Neural progenitor cell (in vitro differentiated cells): ENCODE results near the gene DIAPH2. TPM values are rescaled to one million over a fixed set of nuclear protein-coding genes. Genes with fewer than 3 reads are reported as not detected.

ENCODE experiments used
- DNase-seq: peaks from one replicate; pipeline ENCODE4 v3.0.0-alpha.2; 2016; ENCODE audit warnings: low spot score
- H2AFZ ChIP-seq: fragments of 200-600 bp; sonication (generic); replicated peaks from 2 replicates; pipeline ENCODE4 v1.6.1; 2016; ENCODE audit warnings: antibody characterized with exemption
- H3F3A ChIP-seq: fragments of 200-600 bp; sonication (generic); 2 replicates; pipeline ENCODE4 v1.6.1; 2016; ENCODE audit warnings: antibody characterized with exemption, low read depth
- H3K27ac ChIP-seq: fragments of 200-600 bp; sonication (generic); 2 replicates; pipeline ENCODE4 v1.5.1; 2016; ENCODE audit warnings: mild to moderate bottlenecking
- H3K27me3 ChIP-seq: fragments of 200-600 bp; sonication (generic); 2 replicates; pipeline ENCODE4 v1.6.1; 2016; ENCODE audit warnings: mild to moderate bottlenecking, moderate library complexity
- H3K36me3 ChIP-seq: fragments of 200-600 bp; sonication (generic); 2 replicates; pipeline ENCODE4 v1.5.1; 2016
- H3K4me1 ChIP-seq: fragments of 200-600 bp; sonication (generic); 2 replicates; pipeline ENCODE4 v1.6.1; 2016; ENCODE audit warnings: mixed run types
- H3K4me2 ChIP-seq: fragments of 200-600 bp; sonication (generic); 2 replicates; pipeline ENCODE4 v1.6.1; 2016
- H3K4me3 ChIP-seq: fragments of 200-600 bp; sonication (generic); 2 replicates; pipeline ENCODE4 v1.5.1; 2016
- H3K79me2 ChIP-seq: fragments of 200-600 bp; sonication (generic); 2 replicates; pipeline ENCODE4 v1.6.1; 2016; ENCODE audit warnings: low read depth
- H3K9ac ChIP-seq: fragments of 200-600 bp; sonication (generic); 2 replicates; pipeline ENCODE4 v1.6.1; 2016
- H3K9me3 ChIP-seq: fragments of 200-600 bp; sonication (generic); 2 replicates; pipeline ENCODE4 v1.5.1; 2016; ENCODE audit warnings: low read depth
- H4K20me1 ChIP-seq: fragments of 200-600 bp; sonication (generic); 2 replicates; pipeline ENCODE4 v1.6.1; 2016; ENCODE audit warnings: low read depth
- H3K27ac Mint-ChIP-seq: 3 replicates; pipeline ENCODE4 v1.8.0; 2021; ENCODE audit warnings: mixed read lengths
- H3K27me3 Mint-ChIP-seq: 2 replicates; pipeline ENCODE4 v1.8.0; 2022; ENCODE audit warnings: low read depth, mild to moderate bottlenecking, inconsistent platforms, moderate library complexity, mixed read lengths; ENCODE audit not compliant: insufficient read depth
- H3K36me3 Mint-ChIP-seq: 3 replicates; pipeline ENCODE4 v1.8.0; 2021; ENCODE audit warnings: mixed read lengths
- H3K4me1 Mint-ChIP-seq: 3 replicates; pipeline ENCODE4 v1.8.0; 2021; ENCODE audit warnings: mixed read lengths
- H3K4me3 Mint-ChIP-seq: 3 replicates; pipeline ENCODE4 v1.8.0; 2021; ENCODE audit warnings: mild to moderate bottlenecking, moderate library complexity, mixed read lengths
- H3K9me3 Mint-ChIP-seq: 3 replicates; pipeline ENCODE4 v1.8.0; 2020; ENCODE audit warnings: mixed read lengths
- EZH2 ChIP-seq: fragments of 200-600 bp; sonication (generic); IDR thresholded peaks from 2 replicates; pipeline ENCODE4 v1.6.1; 2017; ENCODE audit warnings: antibody characterized with exemption, mild to moderate bottlenecking, moderate library complexity
- EZH2phosphoT487 ChIP-seq: fragments of 200-600 bp; sonication (generic); IDR thresholded peaks from 2 replicates; pipeline ENCODE4 v1.6.1; 2017; ENCODE audit warnings: antibody characterized with exemption
- total RNA-seq: library from RNA; depleted of rRNA; stranded (reverse); fragments of >200 nt; gene quantifications from 2 replicates; pipeline ENCODE4 v1.2.3, GENCODE V29; 2015; ENCODE audit warnings: low replicate concordance
- TF ChIP-seq, protein P1 (sequence below): fragments of 200-600 bp; sonication (generic); IDR thresholded peaks from 2 replicates; pipeline ENCODE4 v1.5.1; 2017; ENCODE audit warnings: antibody characterized with exemption, mild to moderate bottlenecking

DIAPH2 gene
- total RNA-seq, 1 donor from 2014 or later = 24.0 TPM

DNA sequence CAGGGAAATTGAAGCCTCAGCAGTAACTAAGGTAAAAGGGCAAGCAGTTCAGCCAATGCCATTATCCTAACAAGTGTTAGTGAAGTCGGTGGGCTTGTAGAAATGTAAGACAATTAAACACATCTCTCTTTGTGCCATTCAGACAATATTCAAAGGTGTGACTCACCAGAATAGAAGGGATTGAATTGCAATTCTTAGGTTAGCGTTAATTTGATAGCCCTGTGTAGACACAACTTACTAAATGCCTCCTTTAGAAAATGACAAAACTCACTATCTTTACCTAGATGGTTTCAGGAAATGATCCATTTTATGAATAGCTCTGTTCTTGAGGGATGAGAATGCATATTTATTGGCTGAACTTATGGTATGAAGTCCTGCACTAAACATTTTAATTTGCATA, 234.2 kb downstream of the DIAPH2 start:
- H3K36me3 ChIP-seq = no peaks in the 10 kb centered on the region
- no peak overlapping the region for H3K4me3 Mint-ChIP-seq
- H3F3A ChIP-seq = no peaks in the 10 kb centered on the region
- TF ChIP-seq EZH2 = no peak
- TF ChIP-seq, protein P1, sequence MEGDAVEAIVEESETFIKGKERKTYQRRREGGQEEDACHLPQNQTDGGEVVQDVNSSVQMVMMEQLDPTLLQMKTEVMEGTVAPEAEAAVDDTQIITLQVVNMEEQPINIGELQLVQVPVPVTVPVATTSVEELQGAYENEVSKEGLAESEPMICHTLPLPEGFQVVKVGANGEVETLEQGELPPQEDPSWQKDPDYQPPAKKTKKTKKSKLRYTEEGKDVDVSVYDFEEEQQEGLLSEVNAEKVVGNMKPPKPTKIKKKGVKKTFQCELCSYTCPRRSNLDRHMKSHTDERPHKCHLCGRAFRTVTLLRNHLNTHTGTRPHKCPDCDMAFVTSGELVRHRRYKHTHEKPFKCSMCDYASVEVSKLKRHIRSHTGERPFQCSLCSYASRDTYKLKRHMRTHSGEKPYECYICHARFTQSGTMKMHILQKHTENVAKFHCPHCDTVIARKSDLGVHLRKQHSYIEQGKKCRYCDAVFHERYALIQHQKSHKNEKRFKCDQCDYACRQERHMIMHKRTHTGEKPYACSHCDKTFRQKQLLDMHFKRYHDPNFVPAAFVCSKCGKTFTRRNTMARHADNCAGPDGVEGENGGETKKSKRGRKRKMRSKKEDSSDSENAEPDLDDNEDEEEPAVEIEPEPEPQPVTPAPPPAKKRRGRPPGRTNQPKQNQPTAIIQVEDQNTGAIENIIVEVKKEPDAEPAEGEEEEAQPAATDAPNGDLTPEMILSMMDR = no peak
- TF ChIP-seq EZH2phosphoT487 = no peak
- no peaks in the 10 kb centered on the region for H3K27me3 ChIP-seq
- H3K4me1 ChIP-seq = peaks cover 9% of the 10 kb centered on the region
- no peaks in the 10 kb centered on the region for H3K9me3 Mint-ChIP-seq
- DNase-seq = no peak
- H3K9me3 ChIP-seq = no peaks in the 10 kb centered on the region
- H3K4me1 Mint-ChIP-seq = no peaks in the 10 kb centered on the region
- no peak overlapping the region for H3K27ac Mint-ChIP-seq
- H3K4me2 ChIP-seq = no peak overlapping the region
- no peaks in the 10 kb centered on the region for H3K27me3 Mint-ChIP-seq
- H3K36me3 Mint-ChIP-seq = no peaks in the 10 kb centered on the region
- H3K79me2 ChIP-seq = no peaks in the 10 kb centered on the region
- H2AFZ ChIP-seq = no peak overlapping the region
- no peak overlapping the region for H3K4me3 ChIP-seq
- H3K27ac ChIP-seq = no peak overlapping the region
- no peaks in the 10 kb centered on the region for H4K20me1 ChIP-seq
- H3K9ac ChIP-seq = no peak overlapping the region

DNA sequence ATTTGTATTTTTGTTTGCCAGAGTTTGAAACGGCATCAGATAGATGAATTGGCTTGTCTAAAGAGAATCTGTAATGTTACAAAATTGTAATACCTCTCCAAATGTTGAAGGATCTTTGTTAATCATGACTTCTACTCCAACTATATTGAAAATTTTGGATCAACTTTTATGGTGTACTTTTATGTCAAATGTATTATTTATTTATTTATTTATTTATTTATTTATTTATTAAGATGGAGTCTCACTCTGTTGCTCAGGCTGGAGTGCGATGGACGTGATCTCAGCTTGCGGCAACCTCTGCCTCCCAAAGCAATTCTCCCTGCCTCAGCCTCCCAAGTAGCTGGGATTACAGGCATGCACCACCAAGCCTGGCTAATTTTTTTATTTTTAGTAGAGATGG, 235.0 kb downstream of the DIAPH2 start:
- no peaks in the 10 kb centered on the region for H3K9me3 ChIP-seq
- H3K36me3 Mint-ChIP-seq = no peaks in the 10 kb centered on the region

DNA sequence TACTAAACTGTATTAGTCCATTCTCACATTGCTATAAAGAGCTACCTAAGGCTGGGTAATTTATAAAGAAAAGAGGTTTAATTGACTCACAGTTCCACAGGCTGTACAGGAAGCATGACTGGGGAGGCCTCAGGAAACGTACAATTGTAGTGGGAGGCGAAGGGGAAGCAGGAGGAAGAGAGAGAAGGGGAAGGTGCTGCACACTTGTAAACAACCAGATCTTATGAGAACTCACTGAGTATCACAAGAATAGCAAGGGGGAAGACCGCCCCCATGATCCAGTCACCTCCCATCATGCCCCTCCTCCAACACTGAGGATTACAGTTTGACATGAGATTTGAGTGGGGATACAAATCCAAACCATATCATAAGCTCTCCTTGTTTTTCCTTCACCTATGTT, 239.9 kb downstream of the DIAPH2 start:
- TF ChIP-seq EZH2phosphoT487 = no peak
- TF ChIP-seq, protein P1 = no peak
- no peak for TF ChIP-seq EZH2
- Histone ChIP-seq H3K9me3 (no peaks in the 10 kb centered on the region), H4K20me1 (no peaks in the 10 kb centered on the region), H2AFZ (no peak overlapping the region), H3K4me1 (peaks cover 9% of the 10 kb centered on the region), H3K36me3 (no peaks in the 10 kb centered on the region), H3K4me3 (no peak overlapping the region), H3K9ac (no peak overlapping the region), H3K27me3 (no peaks in the 10 kb centered on the region), H3K79me2 (no peaks in the 10 kb centered on the region), H3F3A (no peaks in the 10 kb centered on the region), H3K4me2 (no peak overlapping the region), H3K27ac (no peak overlapping the region)
- Mint-ChIP-seq H3K27ac (no peak overlapping the region), H3K27me3 (no peaks in the 10 kb centered on the region), H3K4me3 (no peak overlapping the region), H3K4me1 (peaks cover 3% of the 10 kb centered on the region), H3K9me3 (no peaks in the 10 kb centered on the region), H3K36me3 (no peaks in the 10 kb centered on the region)
- DNase-seq = no peak

More for the DNA sequence above, 235.0 kb downstream of the DIAPH2 start:
- Histone ChIP-seq H3K27ac (no peak overlapping the region), H2AFZ (no peak overlapping the region), H3K27me3 (no peaks in the 10 kb centered on the region), H3K79me2 (no peaks in the 10 kb centered on the region), H4K20me1 (no peaks in the 10 kb centered on the region), H3K4me1 (peaks cover 9% of the 10 kb centered on the region), H3F3A (no peaks in the 10 kb centered on the region), H3K9ac (no peak overlapping the region), H3K4me2 (no peak overlapping the region), H3K36me3 (no peaks in the 10 kb centered on the region), H3K4me3 (no peak overlapping the region)
- Mint-ChIP-seq H3K4me3 (no peak overlapping the region), H3K9me3 (no peaks in the 10 kb centered on the region), H3K27ac (no peak overlapping the region), H3K4me1 (no peaks in the 10 kb centered on the region), H3K27me3 (no peaks in the 10 kb centered on the region)
- DNase-seq = no peak
- TF ChIP-seq EZH2phosphoT487 (no peak), EZH2 (no peak)
- TF ChIP-seq, protein P1 = no peak
